H1 (cell line): ENCODE data around the gene CLDN25. TPM values are rescaled to one million over a fixed set of nuclear protein-coding genes. Genes with fewer than 3 reads are reported as not detected.

Experiments used
- CTCF ChIA-PET: fragments of 300-600 bp; sonication (Branson Sonifier 250); formaldehyde crosslinking; loops from one replicate; lab custom pipeline; 2021; ENCODE audit not compliant: partially characterized antibody; lab: Charles Lee
- POLR2A ChIA-PET: fragments of 300-600 bp; sonication (Branson Sonifier 250); formaldehyde crosslinking; loops from one replicate; lab custom pipeline; 2021; ENCODE audit warnings: inconsistent platforms; ENCODE audit not compliant: partially characterized antibody; lab: Charles Lee
- DNase-seq, 2 experiments: peaks; one replicate each; pipeline versions ENCODE4 v3.0.0 to v3.0.0-alpha.2; 2010 to 2022; ENCODE audit warnings: low spot score in 2 of 2, low read depth in 1 of 2, mixed read lengths in 1 of 2
- FAIRE-seq: peaks from 2 replicates; lab custom pipeline; 2011; peaks lifted over from hg19 to GRCh38; lab: Jason Lieb, UNC
- H2AFZ ChIP-seq: 2 replicates; pipeline ENCODE4 v1.8.1; 2012; ENCODE audit warnings: low read length, inconsistent platforms
- H2AK5ac ChIP-seq: 2 replicates; pipeline ENCODE4 v1.6.1; 2013; ENCODE audit warnings: low read depth, low read length
- H2BK120ac ChIP-seq: replicated peaks from 2 replicates; pipeline ENCODE3; 2013; ENCODE audit warnings: low read depth, low read length, inconsistent platforms
- H2BK12ac ChIP-seq: 2 replicates; pipeline ENCODE4 v1.6.1; 2013; ENCODE audit warnings: low read depth, low read length
- H2BK15ac ChIP-seq: 2 replicates; pipeline ENCODE4 v1.6.1; 2013; ENCODE audit warnings: low read length
- H2BK20ac ChIP-seq: 2 replicates; pipeline ENCODE4 v1.6.1; 2013; ENCODE audit warnings: low read length
- H2BK5ac ChIP-seq: 2 replicates; pipeline ENCODE4 v1.6.1; 2013; ENCODE audit warnings: low read depth, low read length
- H3K14ac ChIP-seq: 2 replicates; pipeline ENCODE4 v1.6.1; 2013; ENCODE audit warnings: inconsistent platforms; ENCODE audit not compliant: insufficient read length
- H3K18ac ChIP-seq: 2 replicates; pipeline ENCODE4 v1.6.1; 2013; ENCODE audit warnings: low read length; ENCODE audit errors: extremely low read depth
- H3K23ac ChIP-seq: 2 replicates; pipeline ENCODE4 v1.6.1; 2013; ENCODE audit warnings: inconsistent platforms; ENCODE audit not compliant: insufficient read length
- H3K23me2 ChIP-seq: 2 replicates; pipeline ENCODE4 v1.6.1; 2013; ENCODE audit warnings: low read depth, low read length
- H3K27ac ChIP-seq: 2 replicates; pipeline ENCODE4 v1.6.1; 2011; ENCODE audit warnings: low read depth, low read length, inconsistent platforms
- H3K27me3 ChIP-seq, 4 experiments: replicated peaks in 1 of 4; 1 replicate in 1 of 4; 2 replicates in 3 of 4; pipeline versions ENCODE4 v1.6.1 to v1.8.1; 2011 to 2013; ENCODE audit warnings: low read length in 3 of 4, mild to moderate bottlenecking in 3 of 4, inconsistent platforms in 2 of 4, mixed read lengths in 2 of 4, moderate library complexity in 1 of 4; ENCODE audit not compliant: control insufficient read depth in 3 of 4, insufficient read depth in 3 of 4; ENCODE audit errors: extremely low read depth in 1 of 4
- H3K36me3 ChIP-seq, 4 experiments: 2 replicates each; pipeline versions ENCODE4 v1.6.1 to v1.8.1; 2011 to 2013; ENCODE audit warnings: mild to moderate bottlenecking in 4 of 4, low read length in 3 of 4, moderate library complexity in 2 of 4, control low read depth in 1 of 4, inconsistent platforms in 1 of 4; ENCODE audit not compliant: insufficient read depth in 4 of 4, control insufficient read depth in 2 of 4
- H3K4ac ChIP-seq: replicated peaks from 2 replicates; pipeline ENCODE3; 2013; ENCODE audit warnings: low read length, low read depth, mixed read lengths, inconsistent platforms; ENCODE audit not compliant: insufficient read length
- H3K4me1 ChIP-seq, 4 experiments: replicated peaks in 1 of 4; 1 replicate in 1 of 4; 2 replicates in 3 of 4; pipeline versions ENCODE4 v1.6.1 to v1.8.1; 2011 to 2013; ENCODE audit warnings: low read length in 3 of 4, inconsistent platforms in 2 of 4, mixed read lengths in 1 of 4; ENCODE audit not compliant: insufficient read depth in 4 of 4, control insufficient read depth in 3 of 4
- H3K4me2 ChIP-seq, 2 experiments: 2 replicates each; pipeline versions ENCODE4 v1.6.1 to v1.8.1; 2011 to 2013; ENCODE audit warnings: low read depth in 2 of 2, low read length in 2 of 2, control low read depth in 1 of 2, inconsistent platforms in 1 of 2, mild to moderate bottlenecking in 1 of 2; ENCODE audit not compliant: insufficient read depth in 1 of 2
- H3K4me3 ChIP-seq, 4 experiments: fragments of 200-600, 300-600 bp in 1 of 4; sonication (generic), shearing (Covaris generic), sonication (Bioruptor Twin) in 1 of 4; 2 replicates each; pipeline versions ENCODE4 v1.5.1 to v1.8.1; 2011 to 2016; ENCODE audit warnings: low read length in 4 of 4, low read depth in 3 of 4, control low read depth in 2 of 4, inconsistent platforms in 2 of 4, mild to moderate bottlenecking in 2 of 4, mixed read lengths in 1 of 4, moderate library complexity in 1 of 4; ENCODE audit not compliant: insufficient read depth in 2 of 4; ENCODE audit errors: extremely low read depth in 1 of 4
- H3K56ac ChIP-seq: replicated peaks from 2 replicates; pipeline ENCODE3; 2013; ENCODE audit warnings: low read depth, mild to moderate bottlenecking, mixed read lengths, low read length, inconsistent platforms; ENCODE audit not compliant: insufficient read length
- H3K79me1 ChIP-seq: 2 replicates; pipeline ENCODE4 v1.6.1; 2013; ENCODE audit warnings: low read depth, low read length, control low read depth
- H3K79me2 ChIP-seq, 2 experiments: 2 replicates each; pipeline versions ENCODE4 v1.6.1 to v1.8.1; 2012 to 2013; ENCODE audit warnings: low read length in 2 of 2, mild to moderate bottlenecking in 2 of 2, inconsistent platforms in 1 of 2; ENCODE audit not compliant: insufficient read depth in 2 of 2, control insufficient read depth in 1 of 2
- H3K9ac ChIP-seq, 4 experiments: replicated peaks in 1 of 4; 1 replicate in 1 of 4; 2 replicates in 3 of 4; pipeline versions ENCODE4 v1.6.1 to v1.8.1; 2011 to 2013; ENCODE audit warnings: low read depth in 3 of 4, low read length in 3 of 4, control low read depth in 2 of 4, mild to moderate bottlenecking in 2 of 4, moderate library complexity in 2 of 4, inconsistent platforms in 1 of 4; ENCODE audit errors: extremely low read depth in 1 of 4
- H3K9me3 ChIP-seq, 2 experiments: 2 replicates each; pipeline versions ENCODE4 v1.6.1 to v1.8.1; 2012 to 2013; ENCODE audit warnings: mild to moderate bottlenecking in 2 of 2, moderate library complexity in 2 of 2, control low read depth in 1 of 2, inconsistent platforms in 1 of 2, low read depth in 1 of 2, low read length in 1 of 2, mixed read lengths in 1 of 2; ENCODE audit not compliant: insufficient read depth in 2 of 2
- H4K20me1 ChIP-seq, 2 experiments: replicated peaks in 1 of 2; 2 replicates each; pipeline versions ENCODE3 to v1.8.1; 2011 to 2013; ENCODE audit warnings: inconsistent platforms in 2 of 2, low read length in 2 of 2, mild to moderate bottlenecking in 1 of 2; ENCODE audit not compliant: insufficient read depth in 2 of 2, control insufficient read depth in 1 of 2
- H4K5ac ChIP-seq: 2 replicates; pipeline ENCODE4 v1.6.1; 2013; ENCODE audit warnings: low read length, low read depth, mixed read lengths, inconsistent platforms; ENCODE audit not compliant: insufficient read length
- H4K8ac ChIP-seq: 2 replicates; pipeline ENCODE4 v1.8.0; 2013; ENCODE audit warnings: mild to moderate bottlenecking, moderate library complexity, low read length, inconsistent platforms; ENCODE audit not compliant: insufficient read depth; ENCODE audit errors: extremely low read depth
- H4K91ac ChIP-seq: replicated peaks from 2 replicates; pipeline ENCODE3; 2013; ENCODE audit warnings: low read length, mixed read lengths, inconsistent platforms; ENCODE audit not compliant: insufficient read length
- BRCA1 ChIP-seq: IDR thresholded peaks from 2 replicates; pipeline ENCODE4 v1.6.1; 2012; ENCODE audit warnings: low read depth, low read length, improper control_type of control experiment
- CBX5 ChIP-seq: fragments of 300-800, 300-1000 bp; sonication (generic); IDR thresholded peaks from 2 replicates; pipeline ENCODE4 v1.7.1; 2016; ENCODE audit warnings: antibody characterized with exemption, low read length, low read depth
- CTBP2 ChIP-seq: IDR thresholded peaks from 2 replicates; pipeline ENCODE4 v1.7.0; 2011; ENCODE audit warnings: borderline replicate concordance, mild to moderate bottlenecking, moderate library complexity, mixed read lengths, low read length; ENCODE audit not compliant: insufficient read depth, insufficient read length
- SAP30 ChIP-seq: fragments of 300-600 bp; sonication (generic); IDR thresholded peaks from 2 replicates; pipeline ENCODE4 v1.7.1; 2012; ENCODE audit warnings: low read length, moderate library complexity, mild to moderate bottlenecking, inconsistent platforms; ENCODE audit not compliant: insufficient read depth, insufficient replicate concordance
- SIX5 ChIP-seq: IDR thresholded peaks from 2 replicates; pipeline ENCODE4 v1.6.1; 2011; ENCODE audit warnings: mild to moderate bottlenecking, low read depth, low read length
- SP4 ChIP-seq: IDR thresholded peaks from 2 replicates; pipeline ENCODE4 v1.6.1; 2012; ENCODE audit warnings: low read length, inconsistent platforms
- TAF7 ChIP-seq: optimal IDR thresholded peaks from 2 replicates; pipeline ENCODE3; 2011; ENCODE audit warnings: low read depth, mild to moderate bottlenecking, inconsistent platforms, low read length, moderate library complexity, borderline replicate concordance
- WGBS, 2 experiments: shearing (Covaris generic) in 1 of 2; methylation state at CpG; one replicate each; pipeline versions ENCODE4 v1.1.6 to v1.1.7; 2013 to 2015; ENCODE audit warnings: low lambda C conversion rate in 2 of 2, mixed read lengths in 2 of 2, inconsistent platforms in 1 of 2, low coverage in 1 of 2, missing lambda C conversion rate in 1 of 2; ENCODE audit not compliant: insufficient replicate concordance in 2 of 2, insufficient coverage in 1 of 2, insufficient read length in 1 of 2; ENCODE audit errors: extremely low coverage in 1 of 2, missing lambda C conversion rate in 1 of 2; 5-methylcytosine and 5-hydroxymethylcytosine counted together
- polyA plus RNA-seq, 7 experiments: library from polyadenylated mRNA; depleted of rRNA in 3 of 7; stranded (reverse) in 5 of 7; unstranded in 2 of 7; fragments of >200 nt in 5 of 7; fragments of 200-250 nt in 2 of 7; gene quantifications; 1 replicate in 5 of 7; 2 replicates in 1 of 7; 4 replicates in 1 of 7; pipeline versions ENCODE4 v1.2.1 to v1.2.3, GENCODE V29; 2011 to 2013; ENCODE audit warnings: missing spikeins in 2 of 7, mixed read lengths in 2 of 7
- total RNA-seq: library from RNA; stranded (reverse); fragmentation: NEBNext Ultra II Directional; extraction: Animal tissue kit (Norgen Biotek cat#: 25700); gene quantifications from 2 replicates; pipeline ENCODE4 v1.2.1, GENCODE V29; 2021
- TF ChIP-seq, protein P1 (sequence below): IDR thresholded peaks from 2 replicates; pipeline ENCODE4 v1.6.1; 2011; ENCODE audit warnings: low read depth, mild to moderate bottlenecking, low read length; ENCODE audit not compliant: insufficient read depth

CLDN25 gene
- total and polyA plus RNA-seq, 2 of the 8 experiments (the other 6 are each of a cell fraction or from before 2014, with no cell fraction given): not detected

DNA sequence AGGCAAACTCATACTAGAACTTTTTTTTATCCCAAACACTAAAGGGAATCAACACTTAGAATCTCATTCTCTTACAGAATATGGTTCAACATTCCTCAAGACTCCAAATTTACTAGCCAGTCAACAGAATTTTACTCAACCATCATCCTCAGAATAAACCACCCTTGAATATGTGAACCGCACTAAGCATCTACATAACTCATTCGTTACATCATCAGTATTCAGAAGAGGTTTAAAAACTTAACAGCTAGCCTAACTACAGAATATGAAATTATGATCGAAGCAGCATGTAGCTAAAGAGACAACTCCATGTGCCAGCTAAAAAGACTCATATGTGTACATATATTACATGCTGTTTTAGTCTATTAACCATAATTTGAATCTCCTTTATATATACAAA is 47.9 kb downstream of the CLDN25 start:
- no peak overlapping the region for H3K14ac ChIP-seq
- H3K9ac ChIP-seq: no peak overlapping the region
- POLR2A ChIA-PET: interaction anchor here (0.7 kb wide), 1 partner anchor 28 kb away, joined by 3 read pairs; no protein-coding TSS in a partner anchor
- FAIRE-seq: no peak
- H3K79me2 ChIP-seq: no peaks in the 10 kb centered on the region; a peak in 1 of 4 replicates
- H4K5ac ChIP-seq: no peak overlapping the region
- peaks cover 0 to 2% of the 10 kb centered on the region in 2 experiments for H4K20me1 ChIP-seq
- no peaks in the 10 kb centered on the region for H3K23me2 ChIP-seq
- H4K91ac ChIP-seq: no peak overlapping the region
- no peaks in the 10 kb centered on the region for H3K9me3 ChIP-seq
- H3K36me3 ChIP-seq: peaks cover 6 to 86% (median 50%) of the 10 kb centered on the region in 4 experiments
- H3K18ac ChIP-seq: no peak overlapping the region
- TF ChIP-seq TAF7: no peak
- no peak for TF ChIP-seq CBX5
- TF ChIP-seq CTBP2: no peak
- TF ChIP-seq SIX5: no peak
- no peak for TF ChIP-seq SP4
- TF ChIP-seq, protein P1, sequence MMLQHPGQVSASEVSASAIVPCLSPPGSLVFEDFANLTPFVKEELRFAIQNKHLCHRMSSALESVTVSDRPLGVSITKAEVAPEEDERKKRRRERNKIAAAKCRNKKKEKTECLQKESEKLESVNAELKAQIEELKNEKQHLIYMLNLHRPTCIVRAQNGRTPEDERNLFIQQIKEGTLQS: no peak
- TF ChIP-seq SAP30: no peak
- TF ChIP-seq BRCA1: no peak
- no peak overlapping the region for H2BK120ac ChIP-seq
- no peak overlapping the region for H3K4me2 ChIP-seq
- CTCF ChIA-PET: interaction anchor here (0.6 to 2.6 kb wide), 6 partner anchors 21 to 433 kb away, joined by 3 to 7 read pairs (median 6); no protein-coding TSS in a partner anchor
- H2AFZ ChIP-seq: no peak overlapping the region
- no peak overlapping the region for H3K27ac ChIP-seq
- no peak overlapping the region for H3K4me3 ChIP-seq
- no peak overlapping the region for H4K8ac ChIP-seq
- no peak overlapping the region for H2BK20ac ChIP-seq
- no peak overlapping the region for H3K23ac ChIP-seq
- H3K4ac ChIP-seq: no peak overlapping the region
- H3K27me3 ChIP-seq: no peaks in the 10 kb centered on the region
- DNase-seq: no peak
- no peak overlapping the region for H2AK5ac ChIP-seq
- WGBS, 2 experiments: 94% methylated on average over 3 of the region's 3 CpGs; no CpG with 5 or more reads in 1 of the 2 experiments
- no peaks in the 10 kb centered on the region for H3K79me1 ChIP-seq
- no peak overlapping the region for H3K56ac ChIP-seq
- H2BK12ac ChIP-seq: no peak overlapping the region
- no peaks in the 10 kb centered on the region for H3K4me1 ChIP-seq
- H2BK5ac ChIP-seq: no peak overlapping the region
- no peak overlapping the region for H2BK15ac ChIP-seq
